Erythroblast (primary cell): ENCODE data around the gene DGCR6.
"Not testable (repeated sequence)": the region's sequence is repeated elsewhere in the genome, so short reads cannot be mapped to it uniquely, and the experiment has no call there.

Experiments used
- DNase-seq, 2 experiments: peaks; one replicate each; lab custom pipeline; 2025; lab: John Stamatoyannopoulos, UW
- GATA1 ChIP-seq: IDR thresholded peaks from 2 replicates; pipeline ENCODE4 v1.6.1; 2011; ENCODE audit warnings: low read depth, mild to moderate bottlenecking, control low read depth, low read length, moderate library complexity
- POLR2A ChIP-seq: IDR thresholded peaks from 2 replicates; pipeline ENCODE4 v1.6.1; 2011; ENCODE audit warnings: mild to moderate bottlenecking, low read length

The DGCR6 gene

DNA sequence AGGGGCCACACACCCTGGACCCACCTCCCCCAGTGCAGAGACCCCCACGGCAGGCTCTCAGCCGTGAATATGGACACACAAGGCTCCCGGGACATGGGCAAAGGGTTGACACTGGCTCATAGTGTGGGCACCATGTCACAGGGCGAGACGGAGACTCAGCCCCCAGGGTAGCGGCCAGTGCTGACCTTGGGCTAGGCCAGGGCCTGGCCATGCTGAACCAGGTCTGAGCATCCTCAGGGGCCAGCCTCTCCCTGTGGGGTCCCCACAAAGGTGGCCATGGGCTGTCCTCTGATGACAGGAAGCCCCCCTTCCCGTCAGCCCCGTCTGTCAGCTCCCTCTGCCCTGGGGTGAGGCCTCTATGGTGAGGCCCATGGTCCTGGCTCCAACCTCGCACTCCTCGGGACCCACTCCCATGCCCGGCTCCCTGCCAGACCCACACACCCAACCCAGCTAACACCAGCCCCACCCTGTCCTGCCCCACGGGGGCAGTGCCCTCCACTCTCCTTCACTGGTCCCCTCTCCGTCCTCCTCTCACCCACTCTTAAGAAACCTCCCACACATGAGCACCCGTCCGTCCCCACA, 49.0 kb downstream of the DGCR6 start:
- no peak for DNase-seq

DNA sequence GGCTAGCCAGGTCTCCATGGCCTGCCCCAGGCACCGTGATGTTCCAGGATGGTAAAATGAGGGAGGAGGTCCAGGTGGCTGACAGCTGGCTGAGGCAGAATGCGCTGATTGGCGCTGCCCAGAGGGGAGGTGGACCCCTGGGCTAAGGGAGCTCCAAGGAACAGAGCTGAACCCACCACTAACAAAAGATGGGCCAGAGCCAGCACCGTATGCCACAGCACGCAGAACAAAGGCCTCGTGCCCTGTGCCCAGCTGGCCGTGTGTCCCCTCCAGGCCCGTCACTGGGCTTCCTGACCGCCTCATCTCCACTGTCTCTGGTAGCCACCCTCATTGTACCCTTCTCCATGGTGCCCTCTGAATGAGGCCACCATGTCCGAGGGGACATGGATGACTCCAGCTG, 49.6 kb downstream of the DGCR6 start:
- TF ChIP-seq POLR2A, result no peak
- no peak for TF ChIP-seq GATA1
- DNase-seq, result no peak

More for the DNA sequence above, 49.0 kb downstream of the DGCR6 start:
- TF ChIP-seq POLR2A (no peak), GATA1 (no peak)

DNA sequence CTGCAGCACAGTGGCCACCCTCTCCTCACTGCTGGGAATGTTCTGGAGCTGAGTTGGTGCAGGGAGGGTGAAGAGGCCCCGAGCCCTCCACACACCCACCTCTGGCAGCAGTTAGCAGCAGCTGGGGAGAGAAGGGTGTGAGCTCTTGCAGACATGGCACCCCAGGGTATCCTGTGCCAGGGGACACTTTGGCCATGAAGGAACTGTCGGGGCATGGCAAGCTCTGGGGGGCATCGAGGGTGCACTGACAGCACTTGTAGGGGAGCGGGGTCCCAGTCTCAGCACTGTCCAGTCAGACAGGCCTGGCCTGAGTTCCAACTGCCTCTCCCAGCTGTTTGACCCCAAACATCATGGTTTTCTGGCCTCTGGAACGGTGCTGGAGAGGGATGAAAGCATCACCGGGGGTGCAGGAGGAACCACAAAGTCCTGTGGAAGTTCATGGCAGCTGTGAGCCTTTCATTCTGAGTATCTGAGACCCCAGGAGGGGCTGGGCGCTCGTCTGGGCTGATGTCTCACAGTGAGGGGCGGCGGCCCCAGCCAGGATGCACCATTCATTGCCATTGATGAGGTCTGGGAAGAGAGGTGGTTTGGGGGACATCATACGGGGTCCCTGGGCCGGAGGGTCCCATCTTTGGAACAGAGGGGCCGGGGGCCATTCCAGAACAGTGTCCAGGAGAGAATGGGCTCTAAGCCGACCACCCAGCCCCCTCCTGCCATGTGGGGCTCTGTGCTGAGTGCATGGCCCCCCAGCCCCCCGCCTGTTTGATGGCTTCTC, 50.2 kb downstream of the DGCR6 start:
- DNase-seq, result not testable (repeated sequence)

- DNase-seq, result not testable (repeated sequence)
Observed at GRCh38 chr22:18956956-18957355, 50.8 kb downstream of the DGCR6 start.

- DNase-seq, result not testable (repeated sequence)
Observed at GRCh38 chr22:18957621-18958320, 51.7 kb downstream of the DGCR6 start.

- DNase-seq, result not testable (repeated sequence)
Observed at GRCh38 chr22:18958321-18958705, 52.2 kb downstream of the DGCR6 start.

GRCh38 chr22:18958738-18959137, 52.6 kb downstream of the DGCR6 start:
- DNase-seq, result not testable (repeated sequence)

DNA sequence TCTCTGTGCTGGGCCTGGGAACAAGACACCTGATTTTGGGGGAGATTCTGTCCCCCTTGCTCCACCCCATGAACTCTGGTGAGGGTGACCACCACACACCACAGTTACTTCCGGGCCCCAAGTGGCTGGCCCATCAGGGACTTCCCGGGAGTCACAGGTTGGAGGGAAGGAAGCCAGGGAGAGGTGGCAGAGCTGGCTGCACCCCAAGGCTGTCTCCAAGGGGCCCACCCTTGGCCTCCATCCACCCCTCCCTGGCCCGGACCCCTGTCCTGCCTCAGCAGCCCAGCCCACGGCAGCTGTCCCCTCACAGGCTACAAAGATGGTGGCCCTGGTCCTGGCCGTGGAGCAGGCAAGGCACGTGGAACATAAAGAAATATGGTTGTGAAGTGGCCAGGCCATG, 53.1 kb downstream of the DGCR6 start:
- DNase-seq, result not testable (repeated sequence)

- not testable (repeated sequence) for DNase-seq
Observed at GRCh38 chr22:18959741-18960140, 53.6 kb downstream of the DGCR6 start.

DNA sequence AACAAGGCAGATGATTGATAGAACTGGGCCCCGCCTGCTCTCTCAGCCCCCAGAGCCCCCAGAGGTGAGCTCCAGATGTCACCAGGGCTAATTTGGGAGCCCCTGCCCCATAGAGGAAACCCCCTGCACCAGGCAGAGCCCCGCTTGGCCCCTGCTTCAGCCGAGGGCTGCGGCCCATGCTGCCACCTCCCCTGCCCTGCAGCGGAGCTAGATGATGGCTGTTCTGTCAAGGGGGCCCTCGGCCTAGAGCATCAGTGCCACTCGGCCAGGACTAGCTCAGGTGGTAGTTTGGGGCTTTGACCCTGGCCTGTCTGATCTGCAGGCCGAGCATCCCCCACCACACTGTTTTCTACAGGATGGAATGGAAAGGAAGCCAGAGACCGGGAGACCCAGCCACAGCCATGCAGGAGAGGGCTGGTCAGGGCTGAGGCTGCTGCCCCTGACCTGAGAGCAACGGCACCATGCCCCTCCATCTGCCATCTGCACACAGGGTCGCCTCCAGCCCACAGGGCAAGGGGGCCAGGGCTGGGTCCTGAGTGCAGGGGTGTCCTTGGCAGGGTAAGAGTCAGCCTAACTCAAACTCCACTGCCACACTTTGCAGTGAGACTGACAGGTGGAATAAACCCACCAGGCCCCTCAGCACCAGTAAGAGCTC, 54.2 kb downstream of the DGCR6 start:
- DNase-seq, result not testable (repeated sequence)

- not testable (repeated sequence) for DNase-seq
Observed at GRCh38 chr22:18961201-18961600, 55.1 kb downstream of the DGCR6 start.
